PC-3 (cell line): ENCODE data around the gene MRPS10. TPM values are rescaled to one million over a fixed set of nuclear protein-coding genes. Genes with fewer than 3 reads are reported as not detected.

Experiments
- ATAC-seq: fragments of 200-7000 bp; cut with Tn5 transposase; 2 replicates; pipeline ENCODE4 v1.9.1; 2020; ENCODE audit warnings: mild to moderate bottlenecking, moderate library complexity
- BruUV-seq: library from RNA; stranded (reverse); fragments of 400-500 nt; replicated peaks from 2 replicates; lab custom pipeline; 2021; lab: Mats Ljungman, UMichigan
- CTCF ChIA-PET: fragments of 300-600 bp; sonication (Branson Sonifier 250); formaldehyde crosslinking; loops from one replicate; lab custom pipeline; 2022; ENCODE audit warnings: antibody characterized with exemption; lab: Charles Lee
- POLR2A ChIA-PET: fragments of 300-600 bp; sonication (Branson Sonifier 250); formaldehyde crosslinking; loops from one replicate; lab custom pipeline; 2022; ENCODE audit warnings: antibody characterized with exemption; ENCODE audit not compliant: unreplicated experiment; lab: Charles Lee
- DNase-seq: peaks from one replicate; pipeline ENCODE4 v3.0.0-alpha.2; 2015
- H2AFZ ChIP-seq: fragments of 300-600 bp; sonication (generic); 2 replicates; pipeline ENCODE4 v1.6.0; 2016; ENCODE audit warnings: antibody characterized with exemption, low read length
- H3F3A ChIP-seq: fragments of 300-600 bp; sonication (generic); one replicate; pipeline ENCODE4 v1.6.0; 2017; ENCODE audit warnings: antibody characterized with exemption, low read length, control low read depth, mild to moderate bottlenecking; ENCODE audit not compliant: unreplicated experiment
- H3K27ac ChIP-seq: fragments of 300-600 bp; sonication (generic); 2 replicates; pipeline ENCODE4 v1.5.1; 2016; ENCODE audit warnings: mild to moderate bottlenecking, low read length
- H3K27me3 ChIP-seq: fragments of 300-600 bp; sonication (generic); 2 replicates; pipeline ENCODE4 v1.6.1; 2016; ENCODE audit warnings: low read length, mixed read lengths
- H3K36me3 ChIP-seq: fragments of 300-600 bp; sonication (generic); 2 replicates; pipeline ENCODE4 v1.6.1; 2016; ENCODE audit warnings: low read depth, mixed run types, low read length, mixed read lengths
- H3K4me1 ChIP-seq: fragments of 300-600 bp; sonication (generic); 2 replicates; pipeline ENCODE4 v1.5.1; 2016; ENCODE audit warnings: low read length; ENCODE audit not compliant: insufficient read depth
- H3K4me2 ChIP-seq: fragments of 300-600 bp; sonication (generic); 2 replicates; pipeline ENCODE4 v1.6.0; 2016; ENCODE audit warnings: low read length
- H3K4me3 ChIP-seq: fragments of 300-600 bp; sonication (generic); 2 replicates; pipeline ENCODE4 v1.5.1; 2016; ENCODE audit warnings: mild to moderate bottlenecking, low read length, mixed read lengths
- H3K79me2 ChIP-seq: fragments of 300-600 bp; sonication (generic); 2 replicates; pipeline ENCODE4 v1.6.1; 2017; ENCODE audit warnings: low read length, mixed read lengths
- H3K9ac ChIP-seq: fragments of 300-600 bp; sonication (generic); 2 replicates; pipeline ENCODE4 v1.6.0; 2016; ENCODE audit warnings: mild to moderate bottlenecking, low read length
- H3K9me2 ChIP-seq: fragments of 300-600 bp; sonication (generic); replicated peaks from 2 replicates; pipeline ENCODE4 v1.6.1; 2016; ENCODE audit warnings: mixed run types, low read length, mixed read lengths
- H3K9me3 ChIP-seq: fragments of 300-600 bp; sonication (generic); 2 replicates; pipeline ENCODE4 v1.6.1; 2016; ENCODE audit warnings: low read length, mixed read lengths
- H4K20me1 ChIP-seq: fragments of 300-600 bp; sonication (generic); 2 replicates; pipeline ENCODE4 v1.6.1; 2016; ENCODE audit warnings: low read length, mixed read lengths
- CTCF ChIP-seq: fragments of 300-600 bp; sonication (generic); conservative IDR thresholded peaks from 2 replicates; pipeline ENCODE4 v1.5.1; 2017; ENCODE audit warnings: antibody characterized with exemption, low read depth, mild to moderate bottlenecking, low read length
- EZH2 ChIP-seq: fragments of 300-600 bp; sonication (generic); IDR thresholded peaks from one replicate; pipeline ENCODE4 v1.6.1; 2017; ENCODE audit warnings: antibody characterized with exemption, mild to moderate bottlenecking, low read length; ENCODE audit not compliant: unreplicated experiment
- EZH2phosphoT487 ChIP-seq: fragments of 300-600 bp; sonication (generic); IDR thresholded peaks from 2 replicates; pipeline ENCODE4 v1.6.1; 2018; ENCODE audit warnings: mild to moderate bottlenecking, antibody characterized with exemption, low read length, borderline replicate concordance
- intact Hi-C: fragments of 100-400 bp; cut with micrococcal nuclease; formaldehyde crosslinking; loops from 2 replicates; pipeline ENCODE4 v1.9.0; 2023
- total RNA-seq: library from RNA; depleted of rRNA; stranded (reverse); fragments of >200 nt; gene quantifications from 2 replicates; pipeline ENCODE4 v1.2.3, GENCODE V29; 2014

MRPS10 gene
- total RNA-seq, 1 experiment from 2014 or later, result 82.1 TPM

- Histone ChIP-seq H3K4me3 (no peak overlapping the region), H3K9me2 (no peaks in the 10 kb centered on the region), H2AFZ (no peak overlapping the region), H3K27ac (no peak overlapping the region), H3K9me3 (no peaks in the 10 kb centered on the region), H3K27me3 (no peaks in the 10 kb centered on the region), H3K4me1 (no peaks in the 10 kb centered on the region), H3F3A (no peaks in the 10 kb centered on the region), H3K9ac (no peak overlapping the region), H3K79me2 (no peaks in the 10 kb centered on the region), H4K20me1 (no peaks in the 10 kb centered on the region), H3K36me3 (peaks cover 11% of the 10 kb centered on the region; the same call in 1 of the 2 replicates), H3K4me2 (no peak overlapping the region)
- BruUV-seq, result no TSS peak
- CTCF ChIA-PET, result interaction anchor here (1.1 kb wide), 1 partner anchor 283 kb away, joined by 4 read pairs; no protein-coding TSS in a partner anchor
- no peak for DNase-seq
- TF ChIP-seq EZH2phosphoT487 (no peak), EZH2 (no peak)
- intact Hi-C loops, result loop anchor here (5.0 kb wide), 1 partner anchor 267 kb away; no protein-coding TSS in a partner anchor
- POLR2A ChIA-PET, result no interaction called here
- no peak for ATAC-seq
These were observed 47.3 kb upstream of the MRPS10 start for GRCh38 chr6:42264852-42265390.

GRCh38 chr6:42264162-42264851 lies 46.6 kb upstream of the MRPS10 start:
- H3K4me1 ChIP-seq, result no peaks in the 10 kb centered on the region
- intact Hi-C loops, result loop anchor here (5.0 kb wide), 1 partner anchor 268 kb away; no protein-coding TSS in a partner anchor
- CTCF ChIA-PET, result interaction anchor here (1.1 kb wide), 1 partner anchor 283 kb away, joined by 4 read pairs; no protein-coding TSS in a partner anchor
- no peak for DNase-seq
- H3K9me3 ChIP-seq, result no peaks in the 10 kb centered on the region
- no peak overlapping the region for H3K4me2 ChIP-seq
- POLR2A ChIA-PET, result no interaction called here
- ATAC-seq, result no peak
- no peaks in the 10 kb centered on the region for H4K20me1 ChIP-seq
- H3K9me2 ChIP-seq, result no peaks in the 10 kb centered on the region
- peaks cover 9% of the 10 kb centered on the region; the same call in 1 of the 2 replicates for H3K36me3 ChIP-seq
- no peaks in the 10 kb centered on the region for H3K79me2 ChIP-seq
- H3K27me3 ChIP-seq, result no peaks in the 10 kb centered on the region
- BruUV-seq, result no TSS peak
- no peak overlapping the region for H2AFZ ChIP-seq
- TF ChIP-seq EZH2, result no peak
- TF ChIP-seq EZH2phosphoT487, result no peak
- no peak for TF ChIP-seq CTCF
- H3K27ac ChIP-seq, result no peak overlapping the region
- H3K4me3 ChIP-seq, result no peak overlapping the region
- H3K9ac ChIP-seq, result no peak overlapping the region
- H3F3A ChIP-seq, result no peaks in the 10 kb centered on the region

GRCh38 chr6:42263165-42263728 lies 45.6 kb upstream of the MRPS10 start:
- H3K9me2 ChIP-seq, result no peaks in the 10 kb centered on the region
- no peak overlapping the region for H2AFZ ChIP-seq
- intact Hi-C loops, result loop anchor here (5.0 kb wide), 1 partner anchor 269 kb away; no protein-coding TSS in a partner anchor
- no peaks in the 10 kb centered on the region for H4K20me1 ChIP-seq
- no peaks in the 10 kb centered on the region for H3K4me1 ChIP-seq
- no peak overlapping the region for H3K9ac ChIP-seq
- H3K79me2 ChIP-seq, result no peaks in the 10 kb centered on the region
- H3K4me3 ChIP-seq, result no peak overlapping the region
- peaks cover 6% of the 10 kb centered on the region; the same call in 1 of the 2 replicates for H3K36me3 ChIP-seq
- no peak for ATAC-seq
- no peak overlapping the region for H3K4me2 ChIP-seq
- CTCF ChIA-PET, result no interaction called here
- H3K9me3 ChIP-seq, result no peaks in the 10 kb centered on the region
- no peak overlapping the region for H3K27ac ChIP-seq
- no peak for DNase-seq
- TF ChIP-seq EZH2 (no peak), CTCF (no peak), EZH2phosphoT487 (no peak)
- H3F3A ChIP-seq, result no peaks in the 10 kb centered on the region
- H3K27me3 ChIP-seq, result no peaks in the 10 kb centered on the region
- POLR2A ChIA-PET, result no interaction called here
- BruUV-seq, result no TSS peak
